Esophagus muscularis mucosa (tissue), 4 donors: ENCODE data around the gene TRAPPC10. TPM values are rescaled to one million over a fixed set of nuclear protein-coding genes. Genes with fewer than 3 reads are reported as not detected.

Experiments
- DNase-seq: peaks from one replicate; pipeline ENCODE4 v3.0.0-alpha.2; 2017; ENCODE audit errors: extremely low spot score
- H3K27ac ChIP-seq, 4 donors: fragments of 200-600 bp; sonication (generic); replicated peaks in 1 of 4; 1 replicate in 3 of 4; 2 replicates in 1 of 4; pipeline ENCODE4 v1.5.1; 2016 to 2019; ENCODE audit warnings: mild to moderate bottlenecking in 1 of 4
- H3K27me3 ChIP-seq, 4 donors: fragments of 200-600 bp; sonication (generic); one replicate each; pipeline versions ENCODE4 v1.5.1 to v1.6.0; 2016 to 2019
- H3K36me3 ChIP-seq, 4 donors: fragments of 200-600 bp; sonication (generic); one replicate each; pipeline ENCODE4 v1.5.1; 2016 to 2019
- H3K4me1 ChIP-seq, 4 donors: fragments of 200-600 bp; sonication (generic); one replicate each; pipeline ENCODE4 v1.5.1; 2016 to 2019
- H3K4me3 ChIP-seq, 4 donors: fragments of 200-600 bp; sonication (generic); 1 replicate in 2 of 4; 2 replicates in 2 of 4; pipeline ENCODE4 v1.5.1; 2016 to 2019; ENCODE audit warnings: mild to moderate bottlenecking in 4 of 4, moderate library complexity in 1 of 4
- H3K9me3 ChIP-seq, 4 donors: fragments of 200-600 bp; sonication (generic); 1 replicate in 3 of 4; 2 replicates in 1 of 4; pipeline ENCODE4 v1.5.1; 2016 to 2019
- CTCF ChIP-seq, 3 experiments: fragments of 200-600 bp in 2 of 3; fragments of 450-650 bp in 1 of 3; sonication (generic) in 2 of 3; IDR thresholded peaks; one replicate each; pipeline ENCODE4 v1.5.1; 2017 to 2019; ENCODE audit warnings: antibody characterized with exemption in 3 of 3, mild to moderate bottlenecking in 2 of 3, moderate library complexity in 1 of 3
- EP300 ChIP-seq: sonication (generic); formaldehyde crosslinking; IDR thresholded peaks from one replicate; pipeline ENCODE4 v1.6.1; 2017; ENCODE audit warnings: antibody characterized with exemption
- POLR2A ChIP-seq: fragments of 450-650 bp; IDR thresholded peaks from one replicate; pipeline ENCODE4 v1.6.1; 2017; ENCODE audit warnings: antibody characterized with exemption, moderate library complexity, mild to moderate bottlenecking, low read depth
- POLR2AphosphoS5 ChIP-seq, 2 donors: sonication (generic); formaldehyde crosslinking; IDR thresholded peaks; one replicate each; pipeline ENCODE4 v1.6.1; 2017; ENCODE audit warnings: antibody characterized with exemption in 2 of 2
- WGBS: methylation state at CpG from one replicate; pipeline ENCODE4 v1.1.5; 2018; 5-methylcytosine and 5-hydroxymethylcytosine counted together
- intact Hi-C: fragments of 100-400 bp; cut with DNase I; formaldehyde crosslinking; loops from one replicate; pipeline ENCODE4 v1.15.1; 2023
- total RNA-seq, 4 donors: library from RNA; depleted of rRNA; stranded (reverse); fragments of >200 nt; gene quantifications; one replicate each; pipeline versions ENCODE4 v1.1.0 to v1.2.1, GENCODE V29; 2016

The TRAPPC10 gene
- total RNA-seq, 4 donors from 2014 or later: 14.5 to 35.2 (median 20.5) TPM

- Histone ChIP-seq H3K36me3 (peaks cover 12 to 38% (median 26%) of the 10 kb centered on the region in 4 donors), H3K9me3 (no peaks in the 10 kb centered on the region), H3K27me3 (no peaks in the 10 kb centered on the region), H3K4me1 (peaks cover 14 to 33% (median 28%) of the 10 kb centered on the region in 4 donors), H3K4me3 (no peak overlapping the region), H3K27ac (peak overlapping the region; percentile 56 to 80 (median 64))
- no peak for DNase-seq
- TF ChIP-seq EP300: no peak
- WGBS: 77% methylated on average over 9 of the region's 11 CpGs
- intact Hi-C loops: no loop called here
Observed at GRCh38 chr21:44051462-44051941, 39.4 kb downstream of the TRAPPC10 start.

GRCh38 chr21:44052071-44052829 is 40.1 kb downstream of the TRAPPC10 start:
- Histone ChIP-seq H3K9me3 (no peaks in the 10 kb centered on the region), H3K27ac (peak overlapping the region; percentile 56 to 80 (median 64)), H3K27me3 (no peaks in the 10 kb centered on the region), H3K4me3 (no peak overlapping the region), H3K36me3 (peaks cover 10 to 43% (median 25%) of the 10 kb centered on the region in 4 donors), H3K4me1 (peaks cover 14 to 33% (median 28%) of the 10 kb centered on the region in 4 donors)
- TF ChIP-seq EP300: no peak
- TF ChIP-seq POLR2AphosphoS5 (IDR thresholded peaks at IDR 0.05): no peak
- no peak for TF ChIP-seq CTCF (IDR thresholded peaks at IDR 0.05)
- no peak for TF ChIP-seq POLR2A
- intact Hi-C loops: no loop called here
- WGBS: 63% methylated on average over 10 of the region's 14 CpGs
- DNase-seq: no peak

- peaks cover 14 to 33% (median 28%) of the 10 kb centered on the region in 4 donors for H3K4me1 ChIP-seq
- intact Hi-C loops: no loop called here
- no peaks in the 10 kb centered on the region for H3K9me3 ChIP-seq
- TF ChIP-seq CTCF (IDR thresholded peaks at IDR 0.05) (no peak), EP300 (no peak), POLR2AphosphoS5 (IDR thresholded peaks at IDR 0.05) (no peak), POLR2A (no peak)
- DNase-seq: no peak
- 91% methylated on average over 6 of the region's 6 CpGs for WGBS
- peak overlapping the region in 3 of 4 donors; percentile 63 to 80 (median 64) for H3K27ac ChIP-seq
- H3K27me3 ChIP-seq: no peaks in the 10 kb centered on the region
- peaks cover 13 to 40% (median 28%) of the 10 kb centered on the region in 4 donors for H3K36me3 ChIP-seq
- H3K4me3 ChIP-seq: no peak overlapping the region
Observed at GRCh38 chr21:44052830-44053226, 40.7 kb downstream of the TRAPPC10 start.

GRCh38 chr21:44053567-44053966 is 41.5 kb downstream of the TRAPPC10 start:
- peaks cover 20 to 43% (median 31%) of the 10 kb centered on the region in 4 donors for H3K36me3 ChIP-seq
- DNase-seq: no peak
- H3K4me3 ChIP-seq: no peak overlapping the region
- H3K27me3 ChIP-seq: no peaks in the 10 kb centered on the region
- intact Hi-C loops: no loop called here
- H3K9me3 ChIP-seq: no peaks in the 10 kb centered on the region
- no peak overlapping the region for H3K27ac ChIP-seq
- TF ChIP-seq POLR2AphosphoS5 (IDR thresholded peaks at IDR 0.05): no peak
- TF ChIP-seq EP300: no peak
- no peak for TF ChIP-seq CTCF (IDR thresholded peaks at IDR 0.05)
- no peak for TF ChIP-seq POLR2A
- peaks cover 14 to 33% (median 28%) of the 10 kb centered on the region in 4 donors for H3K4me1 ChIP-seq
- 99% methylated on average over 9 of the region's 9 CpGs for WGBS

- Histone ChIP-seq H3K4me3 (no peak overlapping the region), H3K4me1 (peaks cover 14 to 33% (median 28%) of the 10 kb centered on the region in 4 donors), H3K27ac (no peak overlapping the region), H3K27me3 (no peaks in the 10 kb centered on the region), H3K9me3 (no peaks in the 10 kb centered on the region), H3K36me3 (peaks cover 23 to 55% (median 42%) of the 10 kb centered on the region in 4 donors)
- DNase-seq: no peak
- TF ChIP-seq POLR2AphosphoS5 (IDR thresholded peaks at IDR 0.05) (no peak), POLR2A (no peak), EP300 (no peak)
- intact Hi-C loops: no loop called here
- WGBS: 83% methylated on average over 5 of the region's 5 CpGs
Observed at GRCh38 chr21:44054710-44055109, 42.6 kb downstream of the TRAPPC10 start.
